ENCODE data around the gene CENPV.

DNA sequence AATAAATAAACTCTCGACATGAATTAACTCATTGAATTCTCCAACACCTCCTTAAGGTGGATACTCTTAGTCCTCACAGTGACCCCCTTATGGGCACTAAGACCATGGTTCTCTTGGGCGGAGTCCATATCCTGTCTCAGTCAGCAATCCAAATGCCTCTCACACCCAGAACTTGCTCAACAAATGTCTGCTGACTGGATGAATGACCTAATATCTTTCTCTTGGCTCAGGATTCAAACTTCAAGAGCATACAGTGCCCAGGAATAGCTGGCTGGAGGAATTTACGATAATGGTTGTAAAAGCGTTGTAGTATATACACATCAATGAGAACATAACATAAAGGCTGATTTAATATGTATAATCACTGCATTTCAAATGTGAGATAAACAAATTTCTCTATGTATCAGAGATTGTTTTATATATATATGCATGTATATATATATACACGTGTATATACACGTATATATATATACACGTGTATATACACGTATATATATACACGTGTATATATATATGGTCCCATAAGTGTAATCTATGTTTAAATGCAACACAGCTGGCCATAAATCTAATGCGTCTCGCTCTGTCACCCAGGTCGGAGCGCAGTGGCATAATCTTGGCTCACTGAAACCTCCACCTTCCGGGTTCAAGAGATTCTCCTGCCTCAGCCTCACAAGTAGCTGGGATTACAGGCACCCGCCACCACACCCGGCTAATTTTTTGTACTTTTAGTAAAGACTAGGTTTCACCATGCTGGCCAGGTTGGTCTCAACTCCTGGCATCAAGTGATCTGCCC lies 21.1 kb upstream of the CENPV start:
- TF ChIP-seq, protein P1, sequence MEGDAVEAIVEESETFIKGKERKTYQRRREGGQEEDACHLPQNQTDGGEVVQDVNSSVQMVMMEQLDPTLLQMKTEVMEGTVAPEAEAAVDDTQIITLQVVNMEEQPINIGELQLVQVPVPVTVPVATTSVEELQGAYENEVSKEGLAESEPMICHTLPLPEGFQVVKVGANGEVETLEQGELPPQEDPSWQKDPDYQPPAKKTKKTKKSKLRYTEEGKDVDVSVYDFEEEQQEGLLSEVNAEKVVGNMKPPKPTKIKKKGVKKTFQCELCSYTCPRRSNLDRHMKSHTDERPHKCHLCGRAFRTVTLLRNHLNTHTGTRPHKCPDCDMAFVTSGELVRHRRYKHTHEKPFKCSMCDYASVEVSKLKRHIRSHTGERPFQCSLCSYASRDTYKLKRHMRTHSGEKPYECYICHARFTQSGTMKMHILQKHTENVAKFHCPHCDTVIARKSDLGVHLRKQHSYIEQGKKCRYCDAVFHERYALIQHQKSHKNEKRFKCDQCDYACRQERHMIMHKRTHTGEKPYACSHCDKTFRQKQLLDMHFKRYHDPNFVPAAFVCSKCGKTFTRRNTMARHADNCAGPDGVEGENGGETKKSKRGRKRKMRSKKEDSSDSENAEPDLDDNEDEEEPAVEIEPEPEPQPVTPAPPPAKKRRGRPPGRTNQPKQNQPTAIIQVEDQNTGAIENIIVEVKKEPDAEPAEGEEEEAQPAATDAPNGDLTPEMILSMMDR (IDR thresholded peaks at IDR 0.05; ENCODE audit: low read depth, low read length, poor library complexity, severe bottlenecking), result no peak
- no peak for TF ChIP-seq EZH2phosphoT487 (IDR thresholded peaks at IDR 0.05; ENCODE audit: borderline replicate concordance, low read length)
